ENCODE measurements around the gene SH3BGRL2. TPM values are rescaled to one million over a fixed set of nuclear protein-coding genes. Genes with fewer than 3 reads are reported as not detected.

SH3BGRL2 gene
- total RNA-seq, 4 donors from 2014 or later: 25.5 to 65.3 (median 48.8) TPM

- Histone ChIP-seq H3K4me3 (no peak overlapping the region), H3K4me1 (peaks cover 0 to 35% (median 10%) of the 10 kb centered on the region in 4 donors), H3K27ac (no peak overlapping the region), H3K9me3 (no peaks in the 10 kb centered on the region), H3K36me3 (peaks cover 0 to 2% (median 0%) of the 10 kb centered on the region in 3 donors), H3K27me3 (no peaks in the 10 kb centered on the region)
- WGBS, 2 donors: 73 to 74% methylated on average over 1 of the region's 1 CpG
- no peak for TF ChIP-seq CTCF (IDR thresholded peaks at IDR 0.05)
- no peak for TF ChIP-seq EP300 (IDR thresholded peaks at IDR 0.05)
- no peak for TF ChIP-seq POLR2A (IDR thresholded peaks at IDR 0.05)
- DNase-seq (ENCODE audit: low spot score in 2 of 2): no peak
These were observed 53.7 kb downstream of the SH3BGRL2 start for GRCh38 chr6:79684876-79685275.

- no peaks in the 10 kb centered on the region for H3K27me3 ChIP-seq
- no peaks in the 10 kb centered on the region for H3K9me3 ChIP-seq
- 60 to 65% methylated on average over 3 of the region's 3 CpGs for WGBS, 2 donors
- no peak for DNase-seq (ENCODE audit: low spot score in 2 of 2)
- peak overlapping the region in 2 of 4 donors; percentile 25 to 49 for H3K27ac ChIP-seq
- H3K4me3 ChIP-seq: no peak overlapping the region
- TF ChIP-seq POLR2A (IDR thresholded peaks at IDR 0.05) (no peak), CTCF (IDR thresholded peaks at IDR 0.05) (no peak), EP300 (IDR thresholded peaks at IDR 0.05) (no peak)
- H3K36me3 ChIP-seq: no peaks in the 10 kb centered on the region
- peaks cover 0 to 35% (median 10%) of the 10 kb centered on the region in 4 donors for H3K4me1 ChIP-seq
These were observed 55.7 kb downstream of the SH3BGRL2 start for GRCh38 chr6:79686707-79687309.

DNA sequence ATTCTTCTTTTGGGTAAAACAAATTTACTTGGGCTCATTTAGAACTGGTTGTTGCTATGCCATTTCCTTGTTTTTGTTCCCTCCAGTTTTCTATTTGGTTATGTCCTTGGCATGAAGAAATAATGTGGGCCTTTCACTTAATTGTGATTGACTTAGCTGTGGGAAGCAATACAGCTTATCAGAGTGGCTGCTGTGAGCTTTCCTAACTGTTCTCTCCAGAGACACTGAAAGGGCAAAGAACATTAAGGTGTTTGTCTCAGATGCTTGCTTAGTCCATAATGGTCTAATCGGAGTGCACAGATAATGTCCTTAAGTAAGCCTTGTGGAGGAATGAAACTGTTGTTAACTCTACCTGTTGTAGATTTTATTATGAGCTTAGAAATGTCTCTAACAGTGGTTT is 56.6 kb downstream of the SH3BGRL2 start:
- no peak for TF ChIP-seq POLR2A (IDR thresholded peaks at IDR 0.05)
- TF ChIP-seq EP300 (IDR thresholded peaks at IDR 0.05): no peak
- TF ChIP-seq CTCF (IDR thresholded peaks at IDR 0.05): no peak
- 21 to 35% methylated on average over 1 of the region's 1 CpG for WGBS, 2 donors
- no peaks in the 10 kb centered on the region for H3K27me3 ChIP-seq

DNA sequence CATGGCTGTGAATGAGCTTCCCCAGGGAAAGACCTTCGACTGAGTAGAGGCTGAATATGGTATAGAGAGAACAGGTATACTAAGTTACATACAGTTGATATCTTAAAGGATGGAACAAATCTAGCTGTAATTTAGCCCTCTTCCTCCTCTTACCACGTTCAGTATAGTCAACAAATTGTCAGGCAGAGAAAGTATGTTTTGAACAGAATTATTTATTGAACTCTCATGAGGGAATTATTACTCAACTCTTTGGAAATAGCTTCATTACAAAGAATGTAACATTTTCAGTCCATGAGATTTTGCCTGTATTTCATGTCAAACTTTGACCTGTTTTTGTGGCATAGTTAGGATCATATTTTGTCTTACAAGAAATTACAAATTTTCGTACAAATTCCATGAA is 63.0 kb downstream of the SH3BGRL2 start:
- no peak for TF ChIP-seq CTCF (IDR thresholded peaks at IDR 0.05)
- no peak for TF ChIP-seq POLR2A (IDR thresholded peaks at IDR 0.05)
- TF ChIP-seq EP300 (IDR thresholded peaks at IDR 0.05): no peak
- DNase-seq (ENCODE audit: low spot score in 2 of 2): no peak
- WGBS, 2 donors: 51 to 52% methylated on average over 3 of the region's 3 CpGs

More for the DNA sequence above, 56.6 kb downstream of the SH3BGRL2 start:
- no peak for DNase-seq (ENCODE audit: low spot score in 2 of 2)
- H3K9me3 ChIP-seq: no peaks in the 10 kb centered on the region
- H3K27ac ChIP-seq: peak overlapping the region in 2 of 4 donors; percentile 25 to 55
- H3K36me3 ChIP-seq: no peaks in the 10 kb centered on the region
- peaks cover 0 to 35% (median 10%) of the 10 kb centered on the region in 4 donors for H3K4me1 ChIP-seq
- no peak overlapping the region for H3K4me3 ChIP-seq

DNA sequence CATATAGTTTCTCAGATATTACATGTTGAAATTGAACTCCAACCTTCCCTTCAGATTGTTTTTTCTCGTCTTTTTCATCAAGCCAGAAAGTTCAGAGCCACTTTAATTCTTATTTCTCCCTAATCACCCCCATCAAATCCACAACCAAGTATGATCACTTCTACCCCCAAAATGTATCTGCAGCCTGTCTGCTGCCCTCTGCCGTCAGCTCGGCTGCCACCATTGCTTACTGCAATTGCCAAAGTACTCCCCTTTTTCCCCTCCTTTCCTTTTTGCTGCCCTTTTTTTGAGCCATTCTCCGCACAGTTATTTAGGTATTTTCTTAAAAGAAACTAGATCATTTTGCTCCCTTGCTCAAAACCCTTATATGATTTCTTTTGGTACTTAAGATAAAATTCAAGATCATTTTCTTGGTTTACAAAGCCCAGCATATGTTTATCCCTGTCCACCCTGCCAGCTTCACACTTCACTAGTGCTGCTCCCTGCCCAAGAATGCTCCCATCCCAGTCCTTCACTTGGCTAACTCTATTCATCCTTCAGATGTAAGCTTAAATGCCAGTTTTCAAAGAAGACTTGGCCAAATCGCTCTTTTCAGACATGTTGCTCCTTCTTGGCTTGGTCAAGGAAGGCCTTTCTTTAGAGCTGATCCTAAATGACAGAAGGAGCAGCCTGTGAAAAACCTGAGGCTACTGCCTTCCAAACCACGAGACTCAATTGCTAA is 63.7 kb downstream of the SH3BGRL2 start:
- 84 to 85% methylated on average over 6 of the region's 6 CpGs for WGBS, 2 donors
- no peak overlapping the region for H3K4me3 ChIP-seq
- H3K27ac ChIP-seq: peak overlapping the region in 2 of 4 donors; percentile 40 to 42
- DNase-seq (ENCODE audit: low spot score in 2 of 2): no peak
- TF ChIP-seq CTCF (IDR thresholded peaks at IDR 0.05): no peak
- TF ChIP-seq EP300 (IDR thresholded peaks at IDR 0.05): no peak
- TF ChIP-seq POLR2A (IDR thresholded peaks at IDR 0.05): no peak
- no peaks in the 10 kb centered on the region for H3K9me3 ChIP-seq
- peaks cover 0 to 11% (median 0%) of the 10 kb centered on the region in 4 donors for H3K4me1 ChIP-seq
- H3K36me3 ChIP-seq: peaks cover 0 to 3% (median 0%) of the 10 kb centered on the region in 3 donors
- no peaks in the 10 kb centered on the region for H3K27me3 ChIP-seq

More for the DNA sequence above, 63.0 kb downstream of the SH3BGRL2 start:
- no peaks in the 10 kb centered on the region for H3K27me3 ChIP-seq
- H3K4me1 ChIP-seq: peaks cover 0 to 11% (median 0%) of the 10 kb centered on the region in 4 donors
- peak overlapping the region in 1 of 4 donors; percentile 42 for H3K27ac ChIP-seq
- no peaks in the 10 kb centered on the region for H3K9me3 ChIP-seq
- H3K4me3 ChIP-seq: no peak overlapping the region
- H3K36me3 ChIP-seq: no peaks in the 10 kb centered on the region
